Endothelial cell of umbilical vein (primary cell): Measurements from ENCODE around the gene GRID1. TPM values are rescaled to one million over a fixed set of nuclear protein-coding genes. Genes with fewer than 3 reads are reported as not detected.

ENCODE experiments used
- BruUV-seq: library from RNA; stranded (reverse); fragments of 400-500 nt; replicated peaks from 2 replicates; lab custom pipeline; 2021; lab: Mats Ljungman, UMichigan
- CTCF ChIA-PET: fragments of 300-600, 350-600 bp; sonication (Branson Sonifier 250); formaldehyde crosslinking; loops from one replicate; lab custom pipeline; 2021; ENCODE audit warnings: antibody characterized with exemption, inconsistent platforms; lab: Charles Lee
- POLR2A ChIA-PET: fragments of 300-600, 350-600 bp; sonication (Branson Sonifier 250); formaldehyde crosslinking; loops from one replicate; lab custom pipeline; 2021; ENCODE audit warnings: antibody characterized with exemption, inconsistent platforms; lab: Charles Lee
- DNase-seq: peaks from one replicate; pipeline ENCODE4 v3.0.0-alpha.2; 2011; ENCODE audit warnings: low read depth, low spot score
- FAIRE-seq: peaks from 2 replicates; lab custom pipeline; 2011; peaks lifted over from hg19 to GRCh38; lab: Jason Lieb, UNC
- H2AFZ ChIP-seq: 2 replicates; pipeline ENCODE4 v1.6.0; 2012; ENCODE audit warnings: low read depth, low read length, control low read depth, inconsistent platforms
- H3K27ac ChIP-seq: 2 replicates; pipeline ENCODE4 v1.5.1; 2011; ENCODE audit warnings: low read depth, mild to moderate bottlenecking, control low read depth, low read length, moderate library complexity; ENCODE audit not compliant: insufficient read depth
- H3K27me3 ChIP-seq, 2 experiments: 2 replicates each; pipeline versions ENCODE4 v1.6.0 to v1.6.1; 2011; ENCODE audit warnings: low read length in 2 of 2, mixed read lengths in 1 of 2; ENCODE audit not compliant: control insufficient read depth in 2 of 2, insufficient read depth in 2 of 2
- H3K36me3 ChIP-seq, 2 experiments: 2 replicates in 1 of 2; 3 replicates in 1 of 2; pipeline ENCODE4 v1.5.1; 2011; ENCODE audit warnings: low read length in 2 of 2, mild to moderate bottlenecking in 1 of 2, moderate library complexity in 1 of 2; ENCODE audit not compliant: control insufficient read depth in 2 of 2, insufficient read depth in 2 of 2; ENCODE audit errors: extremely low read depth in 1 of 2
- H3K4me1 ChIP-seq: 3 replicates; pipeline ENCODE4 v1.5.1; 2011; ENCODE audit warnings: mild to moderate bottlenecking, low read length; ENCODE audit not compliant: control insufficient read depth, insufficient read depth; ENCODE audit errors: extremely low read depth
- H3K4me2 ChIP-seq: 2 replicates; pipeline ENCODE4 v1.6.1; 2011; ENCODE audit warnings: low read length, control low read depth, mixed read lengths; ENCODE audit not compliant: insufficient read depth
- H3K4me3 ChIP-seq, 3 experiments: fragments of 200-600 bp in 1 of 3; sonication (generic), shearing (Covaris generic) in 1 of 3; replicated peaks in 1 of 3; 2 replicates each; pipeline ENCODE4 v1.5.1; 2011 to 2016; ENCODE audit warnings: control low read depth in 3 of 3, low read length in 3 of 3, mild to moderate bottlenecking in 2 of 3, inconsistent platforms in 1 of 3, low read depth in 1 of 3, moderate library complexity in 1 of 3; ENCODE audit not compliant: insufficient read depth in 1 of 3
- H3K79me2 ChIP-seq: 2 replicates; pipeline ENCODE4 v1.6.0; 2012; ENCODE audit warnings: low read length, inconsistent platforms; ENCODE audit not compliant: control insufficient read depth, insufficient read depth
- H3K9ac ChIP-seq: replicated peaks from 2 replicates; pipeline ENCODE3; 2011; ENCODE audit warnings: low read length, control low read depth; ENCODE audit not compliant: insufficient read depth; ENCODE audit errors: extremely low read depth
- H3K9me1 ChIP-seq: replicated peaks from 3 replicates; pipeline ENCODE4 v1.6.0; 2011; ENCODE audit warnings: mild to moderate bottlenecking, low read length; ENCODE audit not compliant: control insufficient read depth, insufficient read depth; ENCODE audit errors: extremely low read depth
- H3K9me3 ChIP-seq: replicated peaks from 2 replicates; pipeline ENCODE4 v1.5.1; 2012; ENCODE audit warnings: low read length, inconsistent platforms; ENCODE audit not compliant: control insufficient read depth, insufficient read depth
- H4K20me1 ChIP-seq: replicated peaks from 2 replicates; pipeline ENCODE3; 2011; ENCODE audit warnings: mild to moderate bottlenecking, low read length; ENCODE audit not compliant: control insufficient read depth, insufficient read depth; ENCODE audit errors: extremely low read depth
- FOS ChIP-seq: IDR thresholded peaks from 2 replicates; pipeline ENCODE4 v1.6.1; 2011; ENCODE audit warnings: mild to moderate bottlenecking, low read length, moderate library complexity, borderline replicate concordance; ENCODE audit not compliant: insufficient read depth
- GATA2 ChIP-seq: IDR thresholded peaks from 2 replicates; pipeline ENCODE4 v1.7.0; 2011; ENCODE audit warnings: low read depth, mild to moderate bottlenecking, moderate library complexity, mixed read lengths, low read length; ENCODE audit not compliant: insufficient read length, insufficient read depth
- JUN ChIP-seq: IDR thresholded peaks from 2 replicates; pipeline ENCODE4 v1.6.1; 2011; ENCODE audit warnings: borderline replicate concordance, low read depth; ENCODE audit not compliant: insufficient read length, insufficient read depth
- MYC ChIP-seq: IDR thresholded peaks from one replicate; pipeline ENCODE4 v1.6.1; 2011; ENCODE audit warnings: mild to moderate bottlenecking, low read depth, low read length
- POLR2A ChIP-seq: IDR thresholded peaks from 2 replicates; pipeline ENCODE4 v1.6.1; 2012; ENCODE audit warnings: low read depth, mild to moderate bottlenecking, control low read depth, low read length
- POLR2AphosphoS5 ChIP-seq: IDR thresholded peaks from 2 replicates; pipeline ENCODE4 v1.6.1; 2012; ENCODE audit warnings: low read depth, mild to moderate bottlenecking, control low read depth, low read length, moderate library complexity; ENCODE audit not compliant: insufficient read depth
- dilution Hi-C: fragments of 300-500 bp; cut with MboI; formaldehyde crosslinking; loops from one replicate; pipeline ENCODE4 v1.15.0; 2019; ENCODE audit warnings: low sequenced_read_pairs; ENCODE audit not compliant: extremely low pct_ligation_motif_present
- intact Hi-C: fragments of 100-400 bp; cut with micrococcal nuclease; formaldehyde crosslinking; loops from one replicate; pipeline ENCODE4 v1.10.0; 2022
- polyA plus RNA-seq, 4 experiments: library from polyadenylated mRNA; depleted of rRNA in 3 of 4; stranded (reverse) in 3 of 4; unstranded in 1 of 4; fragments of >200 nt; gene quantifications; 2 replicates each; pipeline versions ENCODE4 v1.2.1 to v1.2.3, GENCODE V29; 2011 to 2012; ENCODE audit warnings: missing spikeins in 1 of 4
- total RNA-seq: library from RNA; stranded (reverse); gene quantifications from 2 replicates; pipeline ENCODE4 v1.2.3, GENCODE V29; 2021
- TF ChIP-seq, protein P1 (sequence below): IDR thresholded peaks from 2 replicates; pipeline ENCODE4 v1.6.1; 2011; ENCODE audit not compliant: insufficient read depth, insufficient read length

GRID1 gene
- total and polyA plus RNA-seq, 2 donors (not counting 3 experiments of a cell fraction or from before 2014, with no cell fraction given), result not detected

DNA sequence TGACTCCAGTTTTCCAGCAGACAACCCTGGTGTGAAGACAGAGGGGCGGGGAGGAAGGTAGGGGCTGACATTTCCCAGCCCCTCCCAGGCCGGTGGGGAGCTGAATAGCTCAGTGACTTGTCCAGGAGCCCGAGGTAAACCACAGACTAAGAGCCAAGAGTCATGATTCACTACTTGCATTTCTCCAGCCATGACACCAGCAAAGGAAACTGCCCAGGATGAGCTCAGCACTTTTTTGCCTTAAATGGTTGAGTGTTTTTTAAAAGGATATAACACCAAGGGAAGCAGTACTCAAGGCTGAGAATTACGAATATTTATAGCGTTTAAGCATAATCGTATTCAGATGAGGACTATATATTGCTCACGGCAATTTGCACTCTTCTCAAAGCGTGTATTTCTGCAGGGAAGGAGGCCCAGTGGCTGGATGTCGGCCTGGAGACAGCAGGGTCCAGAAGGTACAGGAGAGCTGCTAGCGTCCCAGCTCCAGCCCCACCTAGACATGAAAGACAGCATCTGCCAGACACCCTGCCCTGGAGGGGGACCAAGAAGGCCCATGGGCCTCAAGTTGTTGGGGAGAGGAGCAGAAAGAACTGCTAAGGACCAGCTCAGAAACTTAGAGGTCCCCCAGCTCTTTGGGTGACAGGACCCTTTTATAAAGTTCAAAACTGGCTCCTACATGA, 141.4 kb downstream of the GRID1 start:
- dilution Hi-C loops (no loop called here), intact Hi-C loops (no loop called here)
- DNase-seq, result no peak
- H3K27me3 ChIP-seq, result no peaks in the 10 kb centered on the region
- no TSS peak for BruUV-seq
- no peaks in the 10 kb centered on the region for H3K9me1 ChIP-seq
- H3K4me1 ChIP-seq, result no peaks in the 10 kb centered on the region
- no peaks in the 10 kb centered on the region for H3K79me2 ChIP-seq
- no peak overlapping the region for H3K4me3 ChIP-seq
- FAIRE-seq, result no peak
- no peak overlapping the region for H3K9ac ChIP-seq
- no peak overlapping the region for H3K27ac ChIP-seq
- H2AFZ ChIP-seq, result no peak overlapping the region
- no peaks in the 10 kb centered on the region for H3K36me3 ChIP-seq
- no peaks in the 10 kb centered on the region for H3K9me3 ChIP-seq
- POLR2A ChIA-PET, result no interaction called here
- TF ChIP-seq JUN, result no peak
- no peak for TF ChIP-seq GATA2
- TF ChIP-seq, protein P1, sequence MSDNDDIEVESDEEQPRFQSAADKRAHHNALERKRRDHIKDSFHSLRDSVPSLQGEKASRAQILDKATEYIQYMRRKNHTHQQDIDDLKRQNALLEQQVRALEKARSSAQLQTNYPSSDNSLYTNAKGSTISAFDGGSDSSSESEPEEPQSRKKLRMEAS, result no peak
- TF ChIP-seq POLR2A, result no peak
- TF ChIP-seq POLR2AphosphoS5, result no peak
- no peak for TF ChIP-seq FOS
- TF ChIP-seq MYC, result no peak
- H4K20me1 ChIP-seq, result no peaks in the 10 kb centered on the region
- CTCF ChIA-PET, result interaction anchor here (1.4 kb wide), 1 partner anchor 9 kb away, joined by 3 read pairs; no protein-coding TSS in a partner anchor
- no peak overlapping the region for H3K4me2 ChIP-seq
